ENCODE data around the gene EPN1. TPM values are rescaled to one million over a fixed set of nuclear protein-coding genes. Genes with fewer than 3 reads are reported as not detected.

Gene EPN1
- total and polyA plus RNA-seq, 8 donors = 67.7 to 120 (median 95.1) TPM

GRCh38 chr19:55690769-55691545 lies 15.9 kb downstream of the EPN1 start:
- Histone ChIP-seq H3K4me3 (no peak overlapping the region), H3K4me1 (peaks cover 0 to under 1% of the 10 kb centered on the region in 2 donors), H3K27me3 (no peaks in the 10 kb centered on the region), H3K27ac (no peak overlapping the region), H3K36me3 (peaks cover 0 to 100% of the 10 kb centered on the region in 2 donors), H3K9me3 (no peaks in the 10 kb centered on the region)
- no peak for ATAC-seq
- intact Hi-C loops (cut with DNase I) = no loop called here
- no peak for TF ChIP-seq CTCF (IDR thresholded peaks at IDR 0.05)
- DNase-seq = peak in 2 of 4 donors; percentile 21 to 70

GRCh38 chr19:55691561-55692481 lies 16.8 kb downstream of the EPN1 start:
- H3K36me3 ChIP-seq = peaks cover 0 to 100% of the 10 kb centered on the region in 2 donors
- ATAC-seq = no peak

GRCh38 chr19:55692681-55693081 lies 17.7 kb downstream of the EPN1 start:
- H3K36me3 ChIP-seq = peaks cover 0 to 100% of the 10 kb centered on the region in 2 donors
- TF ChIP-seq CTCF (IDR thresholded peaks at IDR 0.05) = no peak

More at GRCh38 chr19:55691561-55692481, 16.8 kb downstream of the EPN1 start:
- intact Hi-C loops (cut with DNase I) = no loop called here
- H3K4me1 ChIP-seq = no peaks in the 10 kb centered on the region
- no peaks in the 10 kb centered on the region for H3K27me3 ChIP-seq
- TF ChIP-seq CTCF (IDR thresholded peaks at IDR 0.05) = no peak
- no peak overlapping the region for H3K27ac ChIP-seq
- H3K9me3 ChIP-seq = no peaks in the 10 kb centered on the region
- H3K4me3 ChIP-seq = no peak overlapping the region
- peak in 2 of 4 donors; percentile 19 to 65 for DNase-seq

GRCh38 chr19:55693336-55693974 lies 18.4 kb downstream of the EPN1 start:
- DNase-seq (peak in 2 of 4 donors; percentile 19 to 40), ATAC-seq (no peak)
- no peaks in the 10 kb centered on the region for H3K4me1 ChIP-seq
- H3K27me3 ChIP-seq = no peaks in the 10 kb centered on the region
- H3K9me3 ChIP-seq = no peaks in the 10 kb centered on the region
- TF ChIP-seq CTCF (IDR thresholded peaks at IDR 0.05) = no peak
- peaks cover 0 to 100% of the 10 kb centered on the region in 2 donors for H3K36me3 ChIP-seq
- no peak overlapping the region for H3K27ac ChIP-seq
- intact Hi-C loops (cut with DNase I) = no loop called here
- no peak overlapping the region for H3K4me3 ChIP-seq

More at GRCh38 chr19:55692681-55693081, 17.7 kb downstream of the EPN1 start:
- no peak overlapping the region for H3K27ac ChIP-seq
- H3K9me3 ChIP-seq = no peaks in the 10 kb centered on the region
- no peaks in the 10 kb centered on the region for H3K4me1 ChIP-seq
- no peak overlapping the region for H3K4me3 ChIP-seq
- no peak for ATAC-seq
- intact Hi-C loops (cut with DNase I) = no loop called here
- no peaks in the 10 kb centered on the region for H3K27me3 ChIP-seq
- DNase-seq = peak in 2 of 4 donors; percentile 24 to 72

Data from left lung (tissue), 10 donors.